Left ventricle myocardium inferior (tissue), 1 donor: ENCODE results near the gene GPX3. TPM values are rescaled to one million over a fixed set of nuclear protein-coding genes. Genes with fewer than 3 reads are reported as not detected.
A peak's percentile ranks its signal among the peaks of the same experiment; 100 is the strongest.

Source experiments
- DNase-seq: peaks from one replicate; pipeline ENCODE4 v3.0.0-alpha.2; 2020
- H3K27ac ChIP-seq: fragments of 200-600 bp; replicated peaks from 2 replicates; pipeline ENCODE4 v1.8.0; 2021
- H3K27me3 ChIP-seq: fragments of 200-600 bp; 2 replicates; pipeline ENCODE4 v1.8.0; 2021; ENCODE audit warnings: low read depth
- H3K36me3 ChIP-seq: fragments of 200-600 bp; 2 replicates; pipeline ENCODE4 v1.8.0; 2021
- H3K4me1 ChIP-seq: fragments of 200-600 bp; 2 replicates; pipeline ENCODE4 v1.8.0; 2021
- H3K4me3 ChIP-seq: fragments of 200-600 bp; 2 replicates; pipeline ENCODE4 v1.8.0; 2021; ENCODE audit warnings: mild to moderate bottlenecking, moderate library complexity
- H3K9me3 ChIP-seq: fragments of 200-600 bp; replicated peaks from 2 replicates; pipeline ENCODE4 v1.8.0; 2021
- CTCF ChIP-seq: fragments of 200-600 bp; IDR thresholded peaks from 2 replicates; pipeline ENCODE4 v1.8.0; 2021; ENCODE audit warnings: antibody characterized with exemption, mild to moderate bottlenecking, borderline replicate concordance
- intact Hi-C: fragments of 100-400 bp; cut with micrococcal nuclease; formaldehyde crosslinking; loops from one replicate; pipeline ENCODE4 v1.11.0; 2022
- total RNA-seq: library from RNA; stranded (reverse); fragmentation: NEBNext Ultra II Directional; extraction: Animal tissue kit (Norgen Biotek cat#: 25700); gene quantifications from one replicate; pipeline ENCODE4 v1.2.1, GENCODE V29; 2021
- donor health status: DM: no; HTN: yes; CAD: no; lungs with severe emphysema.

Gene GPX3
- total RNA-seq, 1 donor from 2014 or later = 744 TPM

DNA sequence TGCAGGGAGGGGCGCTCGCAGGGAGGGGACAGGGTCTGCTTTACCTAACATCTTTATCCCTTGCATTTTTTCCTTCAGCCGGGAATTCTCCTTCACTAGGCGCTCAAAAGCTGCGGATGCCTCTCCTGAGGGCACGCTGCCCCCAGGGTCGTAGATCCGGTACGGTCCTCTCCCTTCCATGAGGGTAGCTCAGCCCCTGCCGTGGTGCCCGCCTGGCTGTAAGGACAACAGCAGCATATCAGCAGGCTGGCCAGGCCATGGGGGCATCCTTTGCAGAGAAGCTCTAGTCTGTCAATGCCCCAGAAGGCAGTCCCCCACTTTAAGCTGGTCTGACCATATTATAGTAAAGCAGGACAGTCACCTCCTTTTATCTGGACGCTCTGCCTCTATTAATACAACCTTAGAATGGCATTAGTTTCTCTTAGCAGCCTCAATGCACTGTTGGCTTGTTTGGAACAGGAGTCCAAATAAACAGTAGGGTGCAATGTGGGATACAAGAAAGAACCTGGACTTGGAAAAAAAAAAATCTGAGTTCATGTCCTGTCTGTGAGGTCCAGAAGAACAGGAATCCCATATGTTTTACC, 44.6 kb downstream of the GPX3 start:
- Histone ChIP-seq H3K27ac (peak overlapping the region; percentile 93), H3K4me3 (no peak overlapping the region), H3K36me3 (peaks cover 27% of the 10 kb centered on the region), H3K27me3 (no peaks in the 10 kb centered on the region), H3K9me3 (no peaks in the 10 kb centered on the region), H3K4me1 (peaks cover 100% of the 10 kb centered on the region)
- no peak for TF ChIP-seq CTCF
- intact Hi-C loops = no loop called here
- no peak for DNase-seq

DNA sequence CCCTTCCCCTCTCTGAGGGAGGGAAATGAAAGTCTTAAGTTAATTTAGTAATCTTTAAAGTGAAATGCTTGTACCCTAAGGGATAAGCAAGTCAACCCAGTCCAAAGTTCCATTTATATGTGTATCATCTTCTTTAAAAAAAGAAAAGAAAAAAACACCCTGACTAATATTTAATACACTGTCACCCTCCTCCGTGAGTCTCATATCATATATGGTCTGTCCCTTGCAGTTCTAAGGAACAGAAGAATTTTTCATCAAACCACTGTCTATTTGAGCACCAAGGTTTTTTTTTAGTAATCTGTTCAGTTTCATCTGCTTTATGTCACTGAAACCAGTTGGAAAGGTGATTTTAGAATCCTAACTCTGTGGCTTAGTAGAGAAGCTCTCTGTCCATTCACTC, 45.2 kb downstream of the GPX3 start:
- TF ChIP-seq CTCF = no peak
- intact Hi-C loops = no loop called here

GRCh38 chr5:151066920-151067319, 46.5 kb downstream of the GPX3 start:
- intact Hi-C loops = no loop called here
- H3K4me1 ChIP-seq = peaks cover 100% of the 10 kb centered on the region
- DNase-seq = no peak

More for the DNA sequence above, 45.2 kb downstream of the GPX3 start:
- Histone ChIP-seq H3K36me3 (peaks cover 22% of the 10 kb centered on the region), H3K27ac (peak overlapping the region; percentile 93), H3K9me3 (no peaks in the 10 kb centered on the region), H3K4me1 (peaks cover 100% of the 10 kb centered on the region), H3K4me3 (no peak overlapping the region), H3K27me3 (no peaks in the 10 kb centered on the region)
- no peak for DNase-seq

DNA sequence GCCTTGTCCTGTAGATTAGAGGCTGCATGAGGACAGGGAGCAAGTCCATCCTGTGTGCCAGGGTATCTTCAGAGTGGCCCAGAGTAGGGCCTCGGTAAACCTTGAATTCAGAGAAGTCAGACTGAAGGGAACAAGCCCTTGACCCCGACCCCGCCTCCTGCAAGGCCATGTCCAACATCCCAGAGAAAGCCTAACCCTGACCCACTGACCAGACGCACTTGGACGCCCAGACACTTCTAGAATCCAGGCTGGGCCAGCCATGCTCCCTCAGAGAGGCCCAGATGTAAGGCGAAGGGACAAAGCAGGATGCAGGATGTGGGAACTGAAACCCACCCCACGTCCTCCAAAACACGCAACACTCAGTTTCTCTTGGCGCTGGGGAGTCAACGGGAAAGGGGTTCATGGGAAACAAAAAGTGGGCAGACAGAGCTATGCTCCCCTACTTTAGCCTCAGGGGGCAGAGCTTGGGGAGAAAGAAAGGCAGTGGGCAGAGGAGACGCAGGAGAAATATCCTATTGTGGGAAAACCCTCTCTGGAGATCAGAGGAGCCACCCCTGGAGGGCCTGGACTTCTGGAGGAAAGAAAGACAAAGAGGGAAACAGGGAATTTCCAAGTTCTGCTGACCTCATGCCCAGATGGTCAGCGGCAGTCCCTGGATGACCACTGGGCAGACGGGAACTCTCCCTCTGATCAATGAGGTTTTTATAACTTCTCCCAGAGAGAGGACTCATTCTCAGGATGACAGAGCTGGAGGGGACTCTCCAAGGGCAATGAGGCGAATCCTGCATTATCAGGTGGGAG, 47.4 kb downstream of the GPX3 start:
- Histone ChIP-seq H3K4me1 (peaks cover 100% of the 10 kb centered on the region), H3K27ac (peak overlapping the region; percentile 82), H3K27me3 (no peaks in the 10 kb centered on the region), H3K4me3 (no peak overlapping the region), H3K9me3 (no peaks in the 10 kb centered on the region), H3K36me3 (peaks cover under 1% of the 10 kb centered on the region)
- TF ChIP-seq CTCF = no peak
- no peak for DNase-seq
- intact Hi-C loops = no loop called here

More at GRCh38 chr5:151066920-151067319, 46.5 kb downstream of the GPX3 start:
- Histone ChIP-seq H3K27me3 (no peaks in the 10 kb centered on the region), H3K4me3 (no peak overlapping the region), H3K9me3 (no peaks in the 10 kb centered on the region), H3K36me3 (peaks cover 9% of the 10 kb centered on the region), H3K27ac (peak overlapping the region; percentile 82)
- no peak for TF ChIP-seq CTCF

GRCh38 chr5:151068433-151069197, 48.2 kb downstream of the GPX3 start:
- peak overlapping the region; percentile 82 for H3K27ac ChIP-seq
- no peak overlapping the region for H3K4me3 ChIP-seq
- H3K36me3 ChIP-seq = no peaks in the 10 kb centered on the region
- H3K4me1 ChIP-seq = peaks cover 95% of the 10 kb centered on the region
- TF ChIP-seq CTCF = no peak
- DNase-seq = no peak
- no peaks in the 10 kb centered on the region for H3K9me3 ChIP-seq
- intact Hi-C loops = no loop called here
- H3K27me3 ChIP-seq = no peaks in the 10 kb centered on the region
